MCF 10A (cell line): ENCODE results near the gene GGTA1. TPM values are rescaled to one million over a fixed set of nuclear protein-coding genes. Genes with fewer than 3 reads are reported as not detected.

ENCODE experiments used
- BruUV-seq: library from RNA; stranded (reverse); fragments of 400-500 nt; replicated peaks from 2 replicates; lab custom pipeline; 2021; lab: Mats Ljungman, UMichigan
- CTCF ChIA-PET: fragments of 300-600 bp; sonication (Branson Sonifier 250); formaldehyde crosslinking; extraction: SDS; loops from one replicate; lab custom pipeline; 2021; ENCODE audit warnings: antibody characterized with exemption, inconsistent platforms; lab: Yijun Ruan, JAX
- POLR2A ChIA-PET: fragments of 300-600, 350-650 bp; sonication (Branson Sonifier 250); formaldehyde crosslinking; extraction: SDS; loops from one replicate; lab custom pipeline; 2020; ENCODE audit warnings: antibody characterized with exemption, inconsistent platforms; lab: Yijun Ruan, JAX
- DNase-seq: peaks from one replicate; pipeline ENCODE4 v3.0.0-alpha.2; 2018; ENCODE audit not compliant: unreplicated experiment
- H3K27ac Mint-ChIP-seq: one replicate; pipeline ENCODE4 v1.8.0; 2022; ENCODE audit warnings: mild to moderate bottlenecking, low read depth, mixed read lengths; ENCODE audit not compliant: unreplicated experiment
- H3K27me3 Mint-ChIP-seq: one replicate; pipeline ENCODE4 v1.8.0; 2022; ENCODE audit warnings: mixed read lengths; ENCODE audit not compliant: insufficient read depth, unreplicated experiment
- H3K36me3 Mint-ChIP-seq: one replicate; pipeline ENCODE4 v1.8.0; 2022; ENCODE audit warnings: mild to moderate bottlenecking, moderate library complexity, mixed read lengths; ENCODE audit not compliant: insufficient read depth, unreplicated experiment
- H3K4me1 Mint-ChIP-seq: one replicate; pipeline ENCODE4 v1.8.0; 2022; ENCODE audit warnings: mixed read lengths; ENCODE audit not compliant: insufficient read depth, unreplicated experiment
- H3K4me3 Mint-ChIP-seq: one replicate; pipeline ENCODE4 v1.8.0; 2022; ENCODE audit warnings: mild to moderate bottlenecking, moderate library complexity, mixed read lengths; ENCODE audit not compliant: unreplicated experiment
- H3K9me3 Mint-ChIP-seq: one replicate; pipeline ENCODE4 v1.8.0; 2022; ENCODE audit warnings: mixed read lengths; ENCODE audit not compliant: unreplicated experiment
- intact Hi-C: fragments of 100-400 bp; cut with micrococcal nuclease; formaldehyde crosslinking; loops from 2 replicates; pipeline ENCODE4 v1.14.1; 2022
- total RNA-seq: library from RNA; stranded (reverse); gene quantifications from 2 replicates; pipeline ENCODE4 v1.2.3, GENCODE V29; 2022
- TF ChIP-seq, protein P1 (sequence below): fragments of 200-600 bp; IDR thresholded peaks from one replicate; pipeline ENCODE4 v1.8.0; 2022; ENCODE audit warnings: antibody characterized with exemption, mild to moderate bottlenecking; ENCODE audit not compliant: unreplicated experiment

GGTA1 gene
- total RNA-seq, 1 experiment from 2014 or later = not detected

GRCh38 chr9:121451586-121451985 lies 48.1 kb downstream of the GGTA1 start:
- no peak for DNase-seq
- POLR2A ChIA-PET = no interaction called here
- TF ChIP-seq, protein P1, sequence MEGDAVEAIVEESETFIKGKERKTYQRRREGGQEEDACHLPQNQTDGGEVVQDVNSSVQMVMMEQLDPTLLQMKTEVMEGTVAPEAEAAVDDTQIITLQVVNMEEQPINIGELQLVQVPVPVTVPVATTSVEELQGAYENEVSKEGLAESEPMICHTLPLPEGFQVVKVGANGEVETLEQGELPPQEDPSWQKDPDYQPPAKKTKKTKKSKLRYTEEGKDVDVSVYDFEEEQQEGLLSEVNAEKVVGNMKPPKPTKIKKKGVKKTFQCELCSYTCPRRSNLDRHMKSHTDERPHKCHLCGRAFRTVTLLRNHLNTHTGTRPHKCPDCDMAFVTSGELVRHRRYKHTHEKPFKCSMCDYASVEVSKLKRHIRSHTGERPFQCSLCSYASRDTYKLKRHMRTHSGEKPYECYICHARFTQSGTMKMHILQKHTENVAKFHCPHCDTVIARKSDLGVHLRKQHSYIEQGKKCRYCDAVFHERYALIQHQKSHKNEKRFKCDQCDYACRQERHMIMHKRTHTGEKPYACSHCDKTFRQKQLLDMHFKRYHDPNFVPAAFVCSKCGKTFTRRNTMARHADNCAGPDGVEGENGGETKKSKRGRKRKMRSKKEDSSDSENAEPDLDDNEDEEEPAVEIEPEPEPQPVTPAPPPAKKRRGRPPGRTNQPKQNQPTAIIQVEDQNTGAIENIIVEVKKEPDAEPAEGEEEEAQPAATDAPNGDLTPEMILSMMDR = no peak
- intact Hi-C loops = no loop called here
- Mint-ChIP-seq H3K4me3 (no peak overlapping the region), H3K4me1 (peaks cover 5% of the 10 kb centered on the region), H3K27me3 (peaks cover 17% of the 10 kb centered on the region), H3K36me3 (no peaks in the 10 kb centered on the region), H3K9me3 (no peaks in the 10 kb centered on the region), H3K27ac (no peak overlapping the region)
- CTCF ChIA-PET = interaction anchor here (0.6 to 6.7 kb wide), 4 partner anchors 11 to 132 kb away, joined by 3 to 34 read pairs (median 4); no protein-coding TSS in a partner anchor
- no TSS peak for BruUV-seq

- Mint-ChIP-seq H3K27me3 (peaks cover 27% of the 10 kb centered on the region), H3K27ac (no peak overlapping the region), H3K4me1 (peaks cover 5% of the 10 kb centered on the region), H3K36me3 (no peaks in the 10 kb centered on the region), H3K9me3 (no peaks in the 10 kb centered on the region), H3K4me3 (no peak overlapping the region)
- ChIA-PET POLR2A (interaction anchor here (0.7 kb wide), 1 partner anchor 160 kb away, joined by 3 read pairs; no protein-coding TSS in a partner anchor), CTCF (interaction anchor here (0.5 to 2.0 kb wide), 7 partner anchors 10 to 696 kb away, joined by 3 to 9 read pairs (median 3); no protein-coding TSS in a partner anchor)
- no TSS peak for BruUV-seq
- intact Hi-C loops = no loop called here
- DNase-seq = no peak
- TF ChIP-seq, protein P1 = no peak
Measured at GRCh38 chr9:121450241-121450640, 49.4 kb downstream of the GGTA1 start.

DNA sequence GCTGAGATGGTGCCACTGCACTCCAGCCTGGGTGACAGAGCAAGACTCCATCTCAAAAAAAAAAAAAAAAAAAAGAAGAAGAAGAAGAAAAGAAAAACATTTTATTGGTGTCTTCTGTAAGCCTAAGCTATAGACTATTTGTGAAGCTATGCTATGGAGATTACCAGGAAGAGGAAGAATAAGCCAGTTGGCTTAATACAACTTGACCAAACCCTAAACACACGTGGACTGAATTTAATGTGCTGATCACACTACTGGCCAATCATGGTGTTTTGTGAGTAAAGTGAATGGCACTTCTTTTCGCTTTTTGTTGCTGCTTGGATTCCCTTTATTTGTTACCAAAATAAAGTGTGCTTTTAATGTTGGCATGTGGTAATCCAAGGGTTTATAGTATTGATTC lies 49.9 kb downstream of the GGTA1 start:
- Mint-ChIP-seq H3K4me1 (peaks cover 5% of the 10 kb centered on the region), H3K27ac (no peak overlapping the region), H3K4me3 (no peak overlapping the region), H3K27me3 (peaks cover 29% of the 10 kb centered on the region), H3K9me3 (no peaks in the 10 kb centered on the region), H3K36me3 (no peaks in the 10 kb centered on the region)
- DNase-seq = no peak
- no TSS peak for BruUV-seq
- TF ChIP-seq, protein P1 = no peak
- POLR2A ChIA-PET = interaction anchor here (0.8 kb wide), 1 partner anchor 10 kb away, joined by 3 read pairs; no protein-coding TSS in a partner anchor
- intact Hi-C loops = loop anchor here (10.0 kb wide), 1 partner anchor 85 kb away; no protein-coding TSS in a partner anchor
- CTCF ChIA-PET = interaction anchor here (0.9 to 2.0 kb wide), 4 partner anchors 10 to 49 kb away, joined by 3 to 9 read pairs (median 6); no protein-coding TSS in a partner anchor

DNA sequence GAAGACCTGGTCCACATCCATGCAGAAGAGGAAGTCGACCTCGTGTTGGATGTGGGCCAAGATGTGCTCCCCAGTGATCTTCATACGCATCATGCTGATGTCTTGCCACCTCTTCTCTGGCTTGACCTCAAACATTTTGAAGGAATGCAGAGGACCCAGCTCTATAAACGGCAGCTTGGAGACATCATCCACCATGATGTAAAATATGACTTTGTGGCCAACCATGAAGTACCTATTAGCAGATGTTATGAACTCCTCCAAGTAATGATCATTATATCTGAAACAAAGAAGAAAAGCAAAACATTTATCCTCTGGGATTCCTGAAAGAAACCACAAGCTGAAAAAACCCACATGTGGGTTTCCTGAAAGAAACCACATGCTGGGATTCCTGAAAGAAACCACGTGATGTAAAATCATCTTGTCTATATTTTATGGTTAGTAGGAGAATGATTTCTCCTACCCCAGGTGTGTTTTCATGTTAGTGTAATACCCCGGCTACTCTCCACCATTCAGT lies 52.3 kb downstream of the GGTA1 start:
- Mint-ChIP-seq H3K27me3 (peaks cover 45% of the 10 kb centered on the region), H3K9me3 (no peaks in the 10 kb centered on the region), H3K4me1 (peaks cover 5% of the 10 kb centered on the region), H3K27ac (no peak overlapping the region), H3K4me3 (no peak overlapping the region), H3K36me3 (no peaks in the 10 kb centered on the region)
- TF ChIP-seq, protein P1 = no peak
- intact Hi-C loops = loop anchor here (10.0 kb wide), 1 partner anchor 87 kb away; no protein-coding TSS in a partner anchor
- CTCF ChIA-PET = no interaction called here
- BruUV-seq = no TSS peak
- POLR2A ChIA-PET = interaction anchor here (0.6 to 1.0 kb wide), 2 partner anchors 8 to 10 kb away, joined by 3 to 4 read pairs; no protein-coding TSS in a partner anchor
- no peak for DNase-seq
